ENCODE data around the gene P4HB. TPM values are rescaled to one million over a fixed set of nuclear protein-coding genes. Genes with fewer than 3 reads are reported as not detected.

P4HB gene
- polyA plus RNA-seq, 1 donor from 2014 or later, result 82.8 TPM

- no peaks in the 10 kb centered on the region for H3K27me3 ChIP-seq (ENCODE audit: insufficient read depth, low read depth, low read length)
- H3K79me2 ChIP-seq (replicated peaks; ENCODE audit: insufficient read depth, low read length), result no peaks in the 10 kb centered on the region
- H3K4me3 ChIP-seq (ENCODE audit: low read length), result no peak overlapping the region
- H2AFZ ChIP-seq (ENCODE audit: low read depth, low read length), result no peak overlapping the region
- H3K9me2 ChIP-seq (ENCODE audit: insufficient read depth, low read length), result no peaks in the 10 kb centered on the region
- H3K4me2 ChIP-seq (ENCODE audit: low read length), result no peak overlapping the region
- H4K20me1 ChIP-seq (ENCODE audit: insufficient read depth), result peaks cover 3% of the 10 kb centered on the region
- TF ChIP-seq REST (IDR thresholded peaks at IDR 0.05; ENCODE audit: borderline replicate concordance) (no peak), POLR2AphosphoS5 (IDR thresholded peaks at IDR 0.05) (no peak), EZH2 (IDR thresholded peaks at IDR 0.05; ENCODE audit: borderline replicate concordance, insufficient read depth, low read length, poor library complexity, severe bottlenecking) (no peak), RAD21 (conservative IDR thresholded peaks at IDR 0.05) (no peak), TAF1 (IDR thresholded peaks at IDR 0.05; ENCODE audit: low read depth) (no peak), MXI1 (conservative IDR thresholded peaks at IDR 0.05; ENCODE audit: poor library complexity, severe bottlenecking) (no peak), EP300 (conservative IDR thresholded peaks at IDR 0.05; ENCODE audit: poor library complexity, severe bottlenecking) (no peak), SMC3 (conservative IDR thresholded peaks at IDR 0.05; ENCODE audit: poor library complexity) (no peak), CTCF (IDR thresholded peaks at IDR 0.05; ENCODE audit: poor library complexity, severe bottlenecking) (no peak)
- no peaks in the 10 kb centered on the region for H3K9me3 ChIP-seq (ENCODE audit: low read length)
- H3K27ac ChIP-seq (ENCODE audit: low read length), result no peak overlapping the region
- no peaks in the 10 kb centered on the region for H3K36me3 ChIP-seq (ENCODE audit: insufficient read depth, low read length)
- H3F3A ChIP-seq (ENCODE audit: insufficient read depth, low read length, poor library complexity, severe bottlenecking), result no peaks in the 10 kb centered on the region
- H3K9ac ChIP-seq (ENCODE audit: low read length), result no peak overlapping the region
Observed at GRCh38 chr17:81821147-81821546, 39.2 kb downstream of the P4HB start.

GRCh38 chr17:81819708-81820107, 40.6 kb downstream of the P4HB start:
- H4K20me1 ChIP-seq (ENCODE audit: insufficient read depth), result no peaks in the 10 kb centered on the region
- H3K9me2 ChIP-seq (ENCODE audit: insufficient read depth, low read length), result no peaks in the 10 kb centered on the region
- H3K27ac ChIP-seq (ENCODE audit: low read length), result no peak overlapping the region
- no peaks in the 10 kb centered on the region for H3K36me3 ChIP-seq (ENCODE audit: insufficient read depth, low read length)
- H3K79me2 ChIP-seq (replicated peaks; ENCODE audit: insufficient read depth, low read length), result no peaks in the 10 kb centered on the region
- H2AFZ ChIP-seq (ENCODE audit: low read depth, low read length), result no peak overlapping the region
- no peak overlapping the region for H3K9ac ChIP-seq (ENCODE audit: low read length)
- H3K27me3 ChIP-seq (ENCODE audit: insufficient read depth, low read depth, low read length), result no peaks in the 10 kb centered on the region
- no peaks in the 10 kb centered on the region for H3K9me3 ChIP-seq (ENCODE audit: low read length)
- no peak overlapping the region for H3K4me2 ChIP-seq (ENCODE audit: low read length)
- H3F3A ChIP-seq (ENCODE audit: insufficient read depth, low read length, poor library complexity, severe bottlenecking), result no peaks in the 10 kb centered on the region
- no peak overlapping the region for H3K4me3 ChIP-seq (ENCODE audit: low read length)
- TF ChIP-seq EZH2 (IDR thresholded peaks at IDR 0.05; ENCODE audit: borderline replicate concordance, insufficient read depth, low read length, poor library complexity, severe bottlenecking) (no peak), CTCF (IDR thresholded peaks at IDR 0.05; ENCODE audit: poor library complexity, severe bottlenecking) (no peak), MXI1 (conservative IDR thresholded peaks at IDR 0.05; ENCODE audit: poor library complexity, severe bottlenecking) (no peak), RAD21 (conservative IDR thresholded peaks at IDR 0.05) (no peak), EP300 (conservative IDR thresholded peaks at IDR 0.05; ENCODE audit: poor library complexity, severe bottlenecking) (no peak), SMC3 (conservative IDR thresholded peaks at IDR 0.05; ENCODE audit: poor library complexity) (no peak), POLR2AphosphoS5 (IDR thresholded peaks at IDR 0.05) (no peak), REST (IDR thresholded peaks at IDR 0.05; ENCODE audit: borderline replicate concordance) (no peak), TAF1 (IDR thresholded peaks at IDR 0.05; ENCODE audit: low read depth) (no peak)
